ENCODE data around the gene THOP1. TPM values are rescaled to one million over a fixed set of nuclear protein-coding genes. Genes with fewer than 3 reads are reported as not detected.

THOP1 gene
- total and polyA plus RNA-seq, 7 donors = 46.0 to 92.2 (median 59.0) TPM

DNA sequence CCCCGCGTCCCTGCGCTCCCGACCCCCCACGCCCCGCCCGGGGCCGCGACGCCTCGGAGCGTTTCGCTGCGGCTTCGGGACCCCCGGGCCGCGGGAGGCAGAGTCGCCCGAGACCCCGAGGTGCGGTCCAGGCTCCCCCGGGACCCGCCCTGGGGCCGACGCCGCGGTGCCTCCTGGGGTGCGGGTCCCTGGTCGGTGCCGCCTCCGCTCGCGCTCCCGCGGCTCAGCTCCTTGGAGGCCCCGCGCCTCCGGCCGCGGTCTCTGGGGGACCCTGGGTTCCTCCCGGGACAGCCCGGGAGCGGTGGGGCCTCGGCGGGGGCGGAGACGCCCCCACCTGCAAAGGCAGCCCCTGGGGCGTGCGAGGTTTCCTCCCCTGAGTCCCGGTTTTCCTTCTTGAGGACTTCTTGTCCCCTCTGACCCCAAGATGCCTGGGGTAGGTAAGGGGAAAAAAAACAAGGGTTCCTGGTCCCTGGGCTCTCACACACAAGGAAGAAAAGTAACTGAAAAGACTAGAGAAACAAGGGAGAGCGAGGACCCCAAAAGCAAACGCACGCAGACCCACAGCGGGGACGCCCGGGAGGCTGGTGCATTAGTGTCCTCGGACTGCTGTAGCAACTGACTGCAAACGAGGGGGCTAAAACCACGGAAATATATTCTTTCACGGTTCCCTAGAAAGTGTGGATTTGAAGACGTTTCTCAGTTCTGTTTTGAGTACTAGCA is 56.7 kb downstream of the THOP1 start:
- 1 to 2% (median 2%) methylated on average over 38 to 62 of the region's 62 CpGs for whole genome bisulfite sequencing, 3 donors
- Histone ChIP-seq H3K4me3 (peak overlapping the region; percentile 96), H3K9me3 (peaks cover 16% of the 10 kb centered on the region), H3K36me3 (ENCODE audit: insufficient read depth in 1 of 2, low read depth in 1 of 2) (no peaks in the 10 kb centered on the region), H3K27ac (peak overlapping the region; percentile 93), H3K27me3 (ENCODE audit: insufficient read depth in 3 of 3, low read length in 2 of 3) (peaks cover 0 to 1% (median 0%) of the 10 kb centered on the region in 3 donors), H3K4me1 (peaks cover 17% of the 10 kb centered on the region)
- no peak for ATAC-seq
- no peak for DNase-seq
- TF ChIP-seq, protein P1, sequence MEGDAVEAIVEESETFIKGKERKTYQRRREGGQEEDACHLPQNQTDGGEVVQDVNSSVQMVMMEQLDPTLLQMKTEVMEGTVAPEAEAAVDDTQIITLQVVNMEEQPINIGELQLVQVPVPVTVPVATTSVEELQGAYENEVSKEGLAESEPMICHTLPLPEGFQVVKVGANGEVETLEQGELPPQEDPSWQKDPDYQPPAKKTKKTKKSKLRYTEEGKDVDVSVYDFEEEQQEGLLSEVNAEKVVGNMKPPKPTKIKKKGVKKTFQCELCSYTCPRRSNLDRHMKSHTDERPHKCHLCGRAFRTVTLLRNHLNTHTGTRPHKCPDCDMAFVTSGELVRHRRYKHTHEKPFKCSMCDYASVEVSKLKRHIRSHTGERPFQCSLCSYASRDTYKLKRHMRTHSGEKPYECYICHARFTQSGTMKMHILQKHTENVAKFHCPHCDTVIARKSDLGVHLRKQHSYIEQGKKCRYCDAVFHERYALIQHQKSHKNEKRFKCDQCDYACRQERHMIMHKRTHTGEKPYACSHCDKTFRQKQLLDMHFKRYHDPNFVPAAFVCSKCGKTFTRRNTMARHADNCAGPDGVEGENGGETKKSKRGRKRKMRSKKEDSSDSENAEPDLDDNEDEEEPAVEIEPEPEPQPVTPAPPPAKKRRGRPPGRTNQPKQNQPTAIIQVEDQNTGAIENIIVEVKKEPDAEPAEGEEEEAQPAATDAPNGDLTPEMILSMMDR (IDR thresholded peaks at IDR 0.05) = no peak
- intact Hi-C loops (cut with DNase I) = loop anchor here (5.0 to 10.0 kb wide), 2 partner anchors 100 to 103 kb away; partner anchors contain the start of gene ZNF77 (in 2 of the 2)

- H3K4me1 ChIP-seq = peaks cover 17% of the 10 kb centered on the region
- ATAC-seq (no peak), DNase-seq (no peak)
- intact Hi-C loops (cut with DNase I) = loop anchor here in 1 of 2 donors (10.0 kb wide), 1 partner anchor 100 kb away; the partner anchor contains the start of gene ZNF77
- H3K4me3 ChIP-seq = no peak overlapping the region
- 87 to 93% (median 92%) methylated on average over 2 of the region's 2 CpGs for WGBS, 3 donors
- TF ChIP-seq, protein P1 (IDR thresholded peaks at IDR 0.05) = no peak
- H3K27me3 ChIP-seq (ENCODE audit: insufficient read depth in 3 of 3, low read length in 2 of 3) = peaks cover 0 to 3% (median 0%) of the 10 kb centered on the region in 3 donors
- H3K27ac ChIP-seq = no peak overlapping the region
- H3K9me3 ChIP-seq = peaks cover 10% of the 10 kb centered on the region
- H3K36me3 ChIP-seq (ENCODE audit: insufficient read depth in 1 of 2, low read depth in 1 of 2) = no peaks in the 10 kb centered on the region
These were observed 59.8 kb downstream of the THOP1 start for GRCh38 chr19:2845107-2845506.

DNA sequence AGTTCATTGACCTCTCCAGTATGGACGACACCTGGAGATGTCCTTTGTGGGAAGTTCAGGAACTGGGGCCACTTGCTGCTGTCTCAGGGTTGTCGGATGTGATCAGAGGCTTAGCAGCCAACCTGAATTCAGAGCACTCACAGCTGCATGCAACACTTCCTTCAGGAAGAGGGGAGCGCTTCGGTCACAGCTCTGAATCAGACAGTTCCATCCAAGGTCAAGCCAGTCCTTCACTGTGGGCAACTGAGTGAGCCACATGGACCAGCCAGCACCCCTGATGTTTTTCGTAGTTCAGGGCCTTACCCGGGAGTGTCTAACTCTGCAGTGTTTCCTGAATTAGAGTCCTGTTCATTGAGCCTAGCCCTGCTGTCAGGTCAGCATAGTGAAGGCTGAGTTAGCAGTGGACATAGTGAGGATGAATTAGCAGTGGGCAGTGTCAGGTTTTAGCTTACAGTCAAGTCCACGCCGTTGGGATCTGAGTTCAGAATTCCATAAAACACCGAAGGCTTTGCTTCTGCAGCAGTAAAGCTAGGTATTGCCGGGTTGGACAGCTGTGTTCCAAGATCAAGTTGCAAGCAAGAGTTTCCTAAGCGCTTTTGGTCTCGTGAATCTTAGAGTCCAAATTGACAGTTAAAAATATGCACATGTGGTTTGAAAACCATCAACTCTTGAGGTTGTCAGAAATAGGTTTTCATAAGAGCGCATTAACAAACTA is 61.0 kb downstream of the THOP1 start:
- H3K27ac ChIP-seq = peak overlapping the region; percentile 44
- peaks cover 17% of the 10 kb centered on the region for H3K4me1 ChIP-seq
- peak overlapping the region; percentile 25 for H3K4me3 ChIP-seq
- ATAC-seq (peak; percentile 45 to 73 (median 56)), DNase-seq (no peak)
- peaks cover 23% of the 10 kb centered on the region for H3K9me3 ChIP-seq
- H3K27me3 ChIP-seq (ENCODE audit: insufficient read depth in 3 of 3, low read length in 2 of 3) = peaks cover 0 to 3% (median 0%) of the 10 kb centered on the region in 3 donors
- intact Hi-C loops (cut with DNase I) = loop anchor here in 1 of 2 donors (10.0 kb wide), 1 partner anchor 98 kb away; the partner anchor contains the start of gene ZNF77
- WGBS, 3 donors = 25 to 34% (median 28%) methylated on average over 13 of the region's 13 CpGs
- peaks cover 4 to 12% of the 10 kb centered on the region in 2 donors for H3K36me3 ChIP-seq (ENCODE audit: insufficient read depth in 1 of 2, low read depth in 1 of 2)
- TF ChIP-seq, protein P1 (IDR thresholded peaks at IDR 0.05) = no peak

DNA sequence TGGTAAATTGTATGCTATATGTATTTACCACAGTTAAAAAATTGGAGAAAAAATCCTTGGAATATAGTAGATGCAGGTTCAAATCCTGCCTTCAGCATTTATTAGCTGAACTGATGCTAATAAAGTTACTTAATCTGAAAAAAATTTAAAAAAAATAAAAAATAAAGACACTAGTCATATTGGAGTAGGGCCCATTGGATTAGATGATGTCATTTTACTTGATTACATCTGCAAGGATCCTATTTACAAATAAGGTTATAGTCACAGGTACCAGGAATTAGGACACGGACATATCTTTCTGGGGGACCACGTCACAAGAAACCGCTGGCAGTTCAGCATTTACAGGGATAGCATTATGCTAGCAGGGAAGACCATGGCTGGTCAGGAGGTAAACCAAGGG is 62.2 kb downstream of the THOP1 start:
- Histone ChIP-seq H3K4me3 (no peak overlapping the region), H3K27ac (peak overlapping the region; percentile 44)
- intact Hi-C loops (cut with DNase I) = loop anchor here in 1 of 2 donors (10.0 kb wide), 1 partner anchor 97 kb away; the partner anchor contains the start of gene ZNF77

More for the DNA sequence above, 62.2 kb downstream of the THOP1 start:
- DNase-seq (no peak), ATAC-seq (no peak)
- H3K9me3 ChIP-seq = peaks cover 34% of the 10 kb centered on the region
- peaks cover 14% of the 10 kb centered on the region for H3K4me1 ChIP-seq
- WGBS, 3 donors = 78 to 91% (median 88%) methylated on average over 3 of the region's 3 CpGs
- peaks cover 0 to 2% (median 0%) of the 10 kb centered on the region in 3 donors for H3K27me3 ChIP-seq (ENCODE audit: insufficient read depth in 3 of 3, low read length in 2 of 3)
- TF ChIP-seq, protein P1 (IDR thresholded peaks at IDR 0.05) = no peak
- H3K36me3 ChIP-seq (ENCODE audit: insufficient read depth in 1 of 2, low read depth in 1 of 2) = peaks cover 10 to 23% of the 10 kb centered on the region in 2 donors
